MM.1S (cell line): ENCODE data around the gene POLR1F.

Experiments used
- EZH2phosphoT487 ChIP-seq: fragments of 300-600 bp; sonication (generic); IDR thresholded peaks from 2 replicates; pipeline ENCODE4 v1.6.1; 2018; ENCODE audit warnings: antibody characterized with exemption, low read length
- TF ChIP-seq, protein P1 (sequence below): fragments of 300-600 bp; sonication (generic); IDR thresholded peaks from 2 replicates; pipeline ENCODE4 v1.5.1; 2016; ENCODE audit warnings: antibody characterized with exemption, low read length, mixed read lengths

DNA sequence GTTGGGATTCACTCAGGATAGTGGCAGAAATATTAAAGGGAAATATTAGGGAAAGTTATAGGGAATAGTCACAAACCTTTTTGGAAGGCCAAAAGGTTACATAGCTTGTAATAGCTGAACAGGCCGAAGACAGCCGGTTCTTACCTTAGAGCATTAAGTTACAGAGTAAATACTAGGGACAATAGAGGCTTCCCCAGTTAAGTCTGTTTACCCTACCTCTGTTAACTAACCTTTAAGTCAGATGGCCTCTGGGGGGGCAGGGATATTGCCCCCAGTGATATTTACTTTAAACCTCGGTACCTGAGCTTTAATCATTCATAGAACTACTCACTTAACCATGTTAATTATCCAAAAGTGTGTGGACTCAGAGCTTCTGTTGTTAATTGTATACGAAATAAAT lies 7.4 kb downstream of the POLR1F start:
- TF ChIP-seq, protein P1, sequence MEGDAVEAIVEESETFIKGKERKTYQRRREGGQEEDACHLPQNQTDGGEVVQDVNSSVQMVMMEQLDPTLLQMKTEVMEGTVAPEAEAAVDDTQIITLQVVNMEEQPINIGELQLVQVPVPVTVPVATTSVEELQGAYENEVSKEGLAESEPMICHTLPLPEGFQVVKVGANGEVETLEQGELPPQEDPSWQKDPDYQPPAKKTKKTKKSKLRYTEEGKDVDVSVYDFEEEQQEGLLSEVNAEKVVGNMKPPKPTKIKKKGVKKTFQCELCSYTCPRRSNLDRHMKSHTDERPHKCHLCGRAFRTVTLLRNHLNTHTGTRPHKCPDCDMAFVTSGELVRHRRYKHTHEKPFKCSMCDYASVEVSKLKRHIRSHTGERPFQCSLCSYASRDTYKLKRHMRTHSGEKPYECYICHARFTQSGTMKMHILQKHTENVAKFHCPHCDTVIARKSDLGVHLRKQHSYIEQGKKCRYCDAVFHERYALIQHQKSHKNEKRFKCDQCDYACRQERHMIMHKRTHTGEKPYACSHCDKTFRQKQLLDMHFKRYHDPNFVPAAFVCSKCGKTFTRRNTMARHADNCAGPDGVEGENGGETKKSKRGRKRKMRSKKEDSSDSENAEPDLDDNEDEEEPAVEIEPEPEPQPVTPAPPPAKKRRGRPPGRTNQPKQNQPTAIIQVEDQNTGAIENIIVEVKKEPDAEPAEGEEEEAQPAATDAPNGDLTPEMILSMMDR = no peak
- TF ChIP-seq EZH2phosphoT487 = no peak
